NCI-H187 treated with DMSO at 0.1 percent for 48 hours (cell line): ENCODE data around the gene NBPF26.
"Not testable (repeated sequence)": the region's sequence is repeated elsewhere in the genome, so short reads cannot be mapped to it uniquely, and the experiment has no call there.

ENCODE experiments used
- DNase-seq: peaks from one replicate; lab custom pipeline; 2025; lab: John Stamatoyannopoulos, UW

The NBPF26 gene

DNA sequence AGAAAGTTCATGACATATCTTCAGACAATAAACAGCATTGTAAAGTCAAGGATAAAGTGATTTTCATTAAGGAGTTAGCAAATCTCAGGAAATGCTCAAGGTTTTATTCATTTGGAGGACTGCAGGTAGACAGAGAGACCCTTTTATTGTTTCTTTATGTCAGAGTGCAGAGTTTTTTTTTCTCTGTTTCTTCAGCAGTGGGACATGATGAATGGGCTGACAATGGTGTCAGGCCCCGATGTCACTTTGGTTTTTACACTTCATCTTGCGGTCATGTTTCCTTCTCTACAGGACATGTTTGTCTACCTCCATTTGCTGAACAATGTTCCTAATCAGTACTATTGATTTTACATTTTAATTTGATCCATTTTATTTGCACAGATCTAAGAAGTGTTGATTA, 134.4 kb downstream of the NBPF26 start:
- DNase-seq: not testable (repeated sequence)

DNA sequence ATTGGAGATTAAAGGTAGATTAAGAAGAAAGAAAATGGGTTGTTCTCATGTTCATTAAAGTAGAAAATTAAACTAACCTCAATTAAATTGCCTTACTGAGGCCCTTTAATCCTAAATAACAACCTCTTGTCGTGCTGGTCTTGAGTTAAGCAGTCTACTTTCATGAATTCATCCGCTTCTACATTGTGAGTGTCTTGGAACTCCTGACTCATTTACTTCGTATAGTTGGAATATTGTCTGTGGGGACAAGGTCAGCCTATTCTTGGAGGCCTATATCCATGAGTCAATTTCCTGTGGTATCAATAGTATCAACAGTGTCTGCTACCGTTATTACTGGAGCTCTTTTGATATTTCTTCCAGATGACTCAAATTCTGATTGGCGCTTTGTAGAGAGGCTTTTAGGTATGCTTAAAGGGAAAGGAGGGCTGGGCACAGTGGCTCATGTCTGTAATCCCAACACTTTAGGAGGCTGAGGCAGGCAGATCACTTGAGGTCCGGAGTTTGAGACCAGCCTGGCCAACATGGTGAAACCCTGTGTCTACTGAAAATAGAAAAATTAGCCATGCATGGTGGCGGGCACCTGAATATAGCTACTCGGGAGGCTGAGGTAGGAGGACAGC, 136.0 kb downstream of the NBPF26 start:
- not testable (repeated sequence) for DNase-seq

DNA sequence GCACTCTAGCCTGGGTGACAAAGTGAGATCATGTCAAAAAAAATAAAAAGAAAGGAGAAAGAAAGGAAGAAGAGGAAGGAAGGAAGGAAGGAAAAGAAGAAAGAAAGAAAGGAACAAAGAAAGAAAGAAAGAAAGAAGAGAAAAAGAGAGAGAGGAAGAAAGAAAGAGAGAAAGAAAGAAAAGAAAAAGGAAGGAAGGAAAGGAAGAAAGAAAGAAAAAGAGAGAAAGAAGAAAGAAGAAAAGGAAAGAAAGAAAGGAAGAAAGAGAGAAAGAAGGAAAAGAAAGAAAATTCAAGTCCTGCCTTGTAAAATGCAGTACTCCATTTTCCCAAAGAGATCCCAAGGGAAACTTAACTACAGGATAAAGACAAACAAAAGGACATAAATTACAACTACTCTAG, 154.5 kb downstream of the NBPF26 start:
- not testable (repeated sequence) for DNase-seq

DNA sequence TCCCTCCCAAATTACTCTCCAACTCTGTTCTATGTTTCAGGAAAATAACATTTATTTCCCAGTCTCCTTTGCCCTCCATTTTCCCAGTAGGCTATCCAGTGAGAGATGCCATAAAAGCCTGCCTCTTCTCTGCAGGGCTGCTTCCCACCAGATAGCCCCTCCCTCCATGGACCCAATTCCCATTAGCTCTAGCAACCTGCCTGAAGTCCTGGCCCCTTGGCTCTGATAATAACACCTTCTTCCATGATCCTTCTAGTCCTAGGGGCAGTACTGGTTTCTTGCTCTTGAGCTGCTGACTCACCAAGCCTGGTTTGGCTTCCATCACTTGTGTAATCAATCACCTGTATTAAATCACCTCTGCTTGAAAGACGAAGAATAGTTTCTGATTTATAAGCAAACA, 156.3 kb downstream of the NBPF26 start:
- DNase-seq: not testable (repeated sequence)

DNA sequence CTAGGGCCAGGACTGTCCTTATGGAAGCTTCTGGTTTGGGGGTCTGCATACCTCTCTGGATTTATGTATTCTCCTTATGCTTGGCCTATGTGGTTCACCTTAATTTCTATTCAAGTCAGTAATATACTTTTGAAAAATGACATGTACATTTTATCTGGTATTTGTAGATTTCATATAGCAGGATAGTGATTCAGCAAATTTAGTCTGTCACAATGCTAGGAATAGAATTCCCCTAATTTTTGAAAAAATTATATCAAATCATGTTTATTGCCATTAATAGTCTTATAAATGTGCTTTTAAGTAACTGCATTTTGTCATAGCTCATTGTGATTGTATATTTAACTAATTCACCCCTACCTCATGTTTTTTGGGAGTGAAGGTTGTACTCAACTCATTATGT, 158.2 kb downstream of the NBPF26 start:
- not testable (repeated sequence) for DNase-seq
